Fibroblast of skin of abdomen (primary cell): ENCODE measurements around the gene LRP1B.
"Not testable (repeated sequence)": the region's sequence is repeated elsewhere in the genome, so short reads cannot be mapped to it uniquely, and the experiment has no call there.

ENCODE experiments used
- DNase-seq: peaks from one replicate; pipeline ENCODE4 v3.0.0-alpha.2; 2013

The LRP1B gene

GRCh38 chr2:141871913-141872634 lies 258.7 kb downstream of the LRP1B start:
- no peak for DNase-seq

- no peak for DNase-seq
Observed at GRCh38 chr2:141869572-141869971, 261.2 kb downstream of the LRP1B start.

GRCh38 chr2:141863964-141864363 lies 266.9 kb downstream of the LRP1B start:
- no peak for DNase-seq

- no peak for DNase-seq
Observed at GRCh38 chr2:141856215-141856919, 274.4 kb downstream of the LRP1B start.

GRCh38 chr2:141848191-141848590 lies 282.6 kb downstream of the LRP1B start:
- DNase-seq = no peak

GRCh38 chr2:141844231-141844630 lies 286.6 kb downstream of the LRP1B start:
- no peak for DNase-seq

- DNase-seq = no peak
Observed at GRCh38 chr2:141835103-141835502, 295.7 kb downstream of the LRP1B start.

GRCh38 chr2:141828761-141829160 lies 302.1 kb downstream of the LRP1B start:
- no peak for DNase-seq

GRCh38 chr2:141824790-141825189 lies 306.0 kb downstream of the LRP1B start:
- DNase-seq = no peak

- no peak for DNase-seq
Observed at GRCh38 chr2:141820893-141821292, 309.9 kb downstream of the LRP1B start.

- not testable (repeated sequence) for DNase-seq
Observed at GRCh38 chr2:141815320-141815719, 315.5 kb downstream of the LRP1B start.

GRCh38 chr2:141814150-141814549 lies 316.7 kb downstream of the LRP1B start:
- no peak for DNase-seq

- no peak for DNase-seq
Observed at GRCh38 chr2:141810148-141810547, 320.7 kb downstream of the LRP1B start.

- no peak for DNase-seq
Observed at GRCh38 chr2:141806090-141806489, 324.7 kb downstream of the LRP1B start.

- DNase-seq = no peak
Observed at GRCh38 chr2:141805302-141805701, 325.5 kb downstream of the LRP1B start.

- no peak for DNase-seq
Observed at GRCh38 chr2:141796449-141796848, 334.4 kb downstream of the LRP1B start.

- DNase-seq = no peak
Observed at GRCh38 chr2:141791521-141791920, 339.3 kb downstream of the LRP1B start.

GRCh38 chr2:141782574-141782973 lies 348.2 kb downstream of the LRP1B start:
- DNase-seq = no peak

GRCh38 chr2:141778315-141778835 lies 352.4 kb downstream of the LRP1B start:
- no peak for DNase-seq

GRCh38 chr2:141770530-141770929 lies 360.3 kb downstream of the LRP1B start:
- DNase-seq = no peak

GRCh38 chr2:141767691-141768090 lies 363.1 kb downstream of the LRP1B start:
- DNase-seq = no peak

GRCh38 chr2:141767051-141767450 lies 363.8 kb downstream of the LRP1B start:
- DNase-seq = peak; percentile 81

- DNase-seq = no peak
Observed at GRCh38 chr2:141766225-141766624, 364.6 kb downstream of the LRP1B start.

GRCh38 chr2:141748616-141749015 lies 382.2 kb downstream of the LRP1B start:
- no peak for DNase-seq
